ENCODE data around the gene RRP9.
"Not testable (repeated sequence)": the region's sequence is repeated elsewhere in the genome, so short reads cannot be mapped to it uniquely, and the experiment has no call there.

RRP9 gene

GRCh38 chr3:51902361-51902760, 39.3 kb downstream of the RRP9 start:
- not testable (repeated sequence) for DNase-seq (ENCODE audit: low read depth)

- DNase-seq (ENCODE audit: low read depth): not testable (repeated sequence)
Observed at GRCh38 chr3:51900043-51900442, 41.7 kb downstream of the RRP9 start.

- no peak for DNase-seq (ENCODE audit: low read depth)
Observed at GRCh38 chr3:51897391-51897790, 44.3 kb downstream of the RRP9 start.

GRCh38 chr3:51896607-51897305, 44.9 kb downstream of the RRP9 start:
- no peak for DNase-seq (ENCODE audit: low read depth)

- no peak for DNase-seq (ENCODE audit: low read depth)
Observed at GRCh38 chr3:51894939-51895338, 46.8 kb downstream of the RRP9 start.

GRCh38 chr3:51894391-51894790, 47.3 kb downstream of the RRP9 start:
- no peak for DNase-seq (ENCODE audit: low read depth)

- DNase-seq (ENCODE audit: low read depth): no peak
Observed at GRCh38 chr3:51891242-51892039, 50.3 kb downstream of the RRP9 start.

GRCh38 chr3:51888463-51889105, 53.1 kb downstream of the RRP9 start:
- DNase-seq (ENCODE audit: low read depth): no peak

GRCh38 chr3:51887620-51888019, 54.1 kb downstream of the RRP9 start:
- no peak for DNase-seq (ENCODE audit: low read depth)

GRCh38 chr3:51886447-51886846, 55.3 kb downstream of the RRP9 start:
- DNase-seq (ENCODE audit: low read depth): no peak

Data from GM04504 (cell line).